Vagina (tissue), 2 donors: ENCODE measurements around the gene MTAP.

Experiments used
- POLR2A ChIP-seq, 2 donors: fragments of 450-650 bp; IDR thresholded peaks; one replicate each; pipeline ENCODE4 v1.6.1; 2017; ENCODE audit warnings: antibody characterized with exemption in 2 of 2, mild to moderate bottlenecking in 2 of 2, moderate library complexity in 2 of 2
- POLR2AphosphoS5 ChIP-seq, 2 donors: sonication (generic); formaldehyde crosslinking; IDR thresholded peaks; one replicate each; pipeline ENCODE4 v1.9.0; 2017; ENCODE audit warnings: antibody characterized with exemption in 2 of 2, mild to moderate bottlenecking in 2 of 2, low read depth in 1 of 2; ENCODE audit not compliant: insufficient read depth in 1 of 2

DNA sequence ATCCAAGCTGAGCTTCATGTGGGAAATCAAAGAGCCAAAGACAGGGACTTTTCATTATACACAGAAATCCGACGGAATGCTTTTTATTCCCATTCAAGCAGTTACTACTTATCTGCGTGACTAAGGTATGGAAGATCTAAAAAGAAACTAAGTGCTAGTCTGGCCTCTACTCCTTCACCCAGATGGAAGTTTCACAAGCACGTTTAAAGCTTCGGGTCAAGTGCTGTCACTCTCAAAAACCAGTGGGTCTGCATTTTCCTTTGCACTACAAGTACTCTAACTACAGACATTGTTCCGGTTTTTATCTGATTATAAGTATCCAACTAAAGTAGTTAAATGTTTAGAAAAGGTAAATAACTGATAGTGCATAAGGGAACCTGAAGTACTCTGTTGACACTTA is 13.7 kb upstream of the MTAP start:
- TF ChIP-seq POLR2AphosphoS5 (IDR thresholded peaks at IDR 0.05; ENCODE audit: insufficient read depth in 1 of 2, low read depth in 1 of 2) (no peak), POLR2A (IDR thresholded peaks at IDR 0.05) (no peak)
